SK-N-SH (cell line): ENCODE data around the gene XAGE5. TPM values are rescaled to one million over a fixed set of nuclear protein-coding genes. Genes with fewer than 3 reads are reported as not detected.

Experiments used
- CTCF ChIA-PET: fragments of 300-600, 350-600 bp; formaldehyde crosslinking; extraction: SDS; loops from one replicate; lab custom pipeline; 2021; lab: Yijun Ruan, JAX
- POLR2A ChIA-PET: fragments of 350-600 bp; sonication (Branson Sonifier 250); formaldehyde crosslinking; extraction: SDS; loops from one replicate; lab custom pipeline; 2020; ENCODE audit warnings: antibody characterized with exemption, inconsistent platforms; lab: Yijun Ruan, JAX
- DNase-seq: peaks from one replicate; pipeline ENCODE4 v3.0.0; 2012
- H2AFZ ChIP-seq: fragments of 200-600 bp; sonication (generic); 2 replicates; pipeline ENCODE4 v1.8.1; 2016; ENCODE audit warnings: antibody characterized with exemption, mild to moderate bottlenecking, low read depth
- H3F3A ChIP-seq: fragments of 200-600 bp; sonication (generic); replicated peaks from 2 replicates; pipeline ENCODE3; 2016; ENCODE audit warnings: antibody characterized with exemption, mild to moderate bottlenecking; ENCODE audit not compliant: insufficient read depth
- H3K27ac ChIP-seq, 2 experiments: fragments of 200-500 bp in 1 of 2; fragments of 200-600 bp in 1 of 2; sonication (Bioruptor generic) in 1 of 2; sonication (generic), shearing (Covaris generic) in 1 of 2; 2 replicates each; pipeline versions ENCODE4 v1.5.1 to v1.6.1; 2014 to 2016; ENCODE audit warnings: low read depth in 2 of 2, inconsistent platforms in 1 of 2, low read length in 1 of 2, mild to moderate bottlenecking in 1 of 2, mixed read lengths in 1 of 2
- H3K27me3 ChIP-seq: fragments of 200-600 bp; sonication (generic), shearing (Covaris generic); 2 replicates; pipeline ENCODE4 v1.6.1; 2016; ENCODE audit warnings: mixed run types; ENCODE audit not compliant: insufficient read depth
- H3K36me3 ChIP-seq, 2 experiments: fragments of 200-500 bp in 1 of 2; fragments of 200-600 bp in 1 of 2; sonication (Bioruptor generic) in 1 of 2; sonication (generic) in 1 of 2; replicated peaks in 1 of 2; 2 replicates each; pipeline versions ENCODE3 to v1.5.1; 2014 to 2016; ENCODE audit warnings: low read length in 1 of 2, mild to moderate bottlenecking in 1 of 2; ENCODE audit not compliant: insufficient read depth in 2 of 2, control insufficient read depth in 1 of 2
- H3K4me1 ChIP-seq, 2 experiments: fragments of 200-500 bp in 1 of 2; fragments of 200-600 bp in 1 of 2; sonication (Bioruptor generic) in 1 of 2; sonication (generic), shearing (Covaris generic) in 1 of 2; 2 replicates each; pipeline versions ENCODE4 v1.5.1 to v1.6.1; 2014 to 2016; ENCODE audit warnings: low read depth in 1 of 2, low read length in 1 of 2, mixed run types in 1 of 2; ENCODE audit not compliant: insufficient read depth in 2 of 2, control insufficient read depth in 1 of 2
- H3K4me2 ChIP-seq: fragments of 200-600 bp; sonication (generic), shearing (Covaris generic); 2 replicates; pipeline ENCODE4 v1.6.1; 2017; ENCODE audit warnings: mixed run types
- H3K4me3 ChIP-seq, 2 experiments: fragments of 200-500 bp in 1 of 2; fragments of 200-600 bp in 1 of 2; sonication (Bioruptor generic) in 1 of 2; sonication (generic), shearing (Covaris generic) in 1 of 2; 2 replicates each; pipeline versions ENCODE4 v1.5.1 to v1.8.1; 2014 to 2016; ENCODE audit warnings: low read depth in 2 of 2, inconsistent platforms in 1 of 2, low read length in 1 of 2, mild to moderate bottlenecking in 1 of 2, mixed read lengths in 1 of 2, moderate library complexity in 1 of 2
- H3K79me2 ChIP-seq: fragments of 200-600 bp; sonication (generic); 2 replicates; pipeline ENCODE4 v1.8.1; 2017; ENCODE audit warnings: mild to moderate bottlenecking; ENCODE audit not compliant: insufficient read depth
- H3K9ac ChIP-seq: fragments of 200-600 bp; sonication (generic); 2 replicates; pipeline ENCODE4 v1.6.1; 2017; ENCODE audit warnings: mixed run types
- H3K9me2 ChIP-seq: fragments of 200-600 bp; sonication (generic); 2 replicates; pipeline ENCODE4 v1.6.1; 2017; ENCODE audit warnings: mixed run types
- H3K9me3 ChIP-seq: fragments of 200-600 bp; sonication (generic); 2 replicates; pipeline ENCODE4 v1.6.1; 2017; ENCODE audit warnings: mixed run types, mild to moderate bottlenecking, moderate library complexity
- H4K20me1 ChIP-seq: fragments of 200-600 bp; sonication (generic); 2 replicates; pipeline ENCODE4 v1.6.1; 2017; ENCODE audit warnings: mild to moderate bottlenecking, mixed run types; ENCODE audit not compliant: insufficient read depth
- CHD2 ChIP-seq: fragments of 150-350 bp; IDR thresholded peaks from 2 replicates; pipeline ENCODE4 v1.6.1; 2018; ENCODE audit warnings: low read length; ENCODE audit not compliant: partially characterized antibody
- CTCF ChIP-seq: fragments of 200-600 bp; sonication (generic); IDR thresholded peaks from 2 replicates; pipeline ENCODE4 v1.6.1; 2017; ENCODE audit warnings: antibody characterized with exemption, mild to moderate bottlenecking, moderate library complexity
- EP300 ChIP-seq, 2 experiments: IDR thresholded peaks; 2 replicates each; pipeline versions ENCODE4 v1.4.0 to v1.6.1; 2012; ENCODE audit warnings: borderline replicate concordance in 1 of 2, low read depth in 1 of 2, low read length in 1 of 2
- EZH2phosphoT487 ChIP-seq: fragments of 200-600 bp; sonication (generic); IDR thresholded peaks from 2 replicates; pipeline ENCODE4 v1.6.1; 2017; ENCODE audit warnings: low read depth, mixed run types, mild to moderate bottlenecking, antibody characterized with exemption, moderate library complexity, borderline replicate concordance
- FOSL2 ChIP-seq: IDR thresholded peaks from 2 replicates; pipeline ENCODE4 v1.4.0; 2012; ENCODE audit warnings: low read depth, mild to moderate bottlenecking, moderate library complexity, borderline replicate concordance
- FOXM1 ChIP-seq: IDR thresholded peaks from 2 replicates; pipeline ENCODE4 v1.4.0; 2012; ENCODE audit warnings: low read depth, mild to moderate bottlenecking
- GABPA ChIP-seq: IDR thresholded peaks from 2 replicates; pipeline ENCODE4 v1.4.0; 2012; ENCODE audit warnings: low read depth, mild to moderate bottlenecking
- IRF3 ChIP-seq: fragments of 150-350 bp; IDR thresholded peaks from 2 replicates; pipeline ENCODE4 v1.6.1; 2016; ENCODE audit warnings: mild to moderate bottlenecking, low read depth, low read length
- JUND ChIP-seq: IDR thresholded peaks from 2 replicates; pipeline ENCODE4 v1.4.0; 2012
- MEF2A ChIP-seq: IDR thresholded peaks from 2 replicates; pipeline ENCODE4 v1.4.0; 2012; ENCODE audit warnings: low read depth, borderline replicate concordance
- NFIC ChIP-seq: IDR thresholded peaks from 2 replicates; pipeline ENCODE4 v1.4.0; 2012; ENCODE audit warnings: borderline replicate concordance
- NRF1 ChIP-seq: IDR thresholded peaks from 2 replicates; pipeline ENCODE4 v1.6.1; 2012; ENCODE audit warnings: low read depth, mild to moderate bottlenecking, low read length
- RAD21 ChIP-seq: IDR thresholded peaks from 2 replicates; pipeline ENCODE4 v1.6.1; 2012; ENCODE audit warnings: mild to moderate bottlenecking, low read length
- SIN3A ChIP-seq: IDR thresholded peaks from 2 replicates; pipeline ENCODE4 v1.6.1; 2012; ENCODE audit warnings: low read depth, mild to moderate bottlenecking, low read length, moderate library complexity, borderline replicate concordance
- SMC3 ChIP-seq: IDR thresholded peaks from 2 replicates; pipeline ENCODE4 v1.6.1; 2012; ENCODE audit warnings: low read depth, low read length, improper control_type of control experiment
- TEAD4 ChIP-seq: IDR thresholded peaks from 2 replicates; pipeline ENCODE4 v1.4.0; 2012; ENCODE audit warnings: mild to moderate bottlenecking, borderline replicate concordance; ENCODE audit not compliant: insufficient read depth
- WGBS: methylation state at CpG from one replicate; pipeline ENCODE4 v1.1.6; 2017; ENCODE audit warnings: low lambda C conversion rate; 5-methylcytosine and 5-hydroxymethylcytosine counted together
- polyA plus RNA-seq, 3 experiments: library from polyadenylated mRNA; depleted of rRNA; stranded (reverse); fragments of >200 nt; gene quantifications; 2 replicates each; pipeline ENCODE4 v1.2.3, GENCODE V29; 2012
- TF ChIP-seq, protein P1 (sequence below): IDR thresholded peaks from 2 replicates; pipeline ENCODE4; 2012
- TF ChIP-seq, protein P2 (sequence below): IDR thresholded peaks from 2 replicates; pipeline ENCODE4 v1.4.0; 2012; ENCODE audit warnings: low read depth, borderline replicate concordance

Gene XAGE5
- polyA plus RNA-seq, 1 of the 3 experiments (the other 2 are of a cell fraction), result not detected

DNA sequence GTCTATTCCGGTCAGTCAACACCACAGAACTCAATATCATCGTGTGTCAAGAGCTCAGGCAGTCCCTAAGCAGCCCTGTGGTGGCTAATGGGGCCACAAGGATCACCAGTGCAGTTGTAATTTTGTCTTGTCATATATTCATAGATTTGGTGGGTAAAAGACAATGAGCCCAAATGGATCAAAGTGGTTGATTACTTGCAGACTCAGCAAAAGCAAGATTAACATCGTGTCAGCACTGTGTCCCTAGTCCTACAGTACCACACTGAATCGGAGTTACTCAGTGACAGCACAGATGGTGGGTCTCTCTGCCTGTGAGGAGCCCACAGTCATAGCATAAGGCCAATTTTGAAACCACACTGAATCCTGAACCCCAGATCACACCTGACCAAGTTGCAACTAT lies 8.7 kb downstream of the XAGE5 start:
- H3K27ac ChIP-seq, result no peak overlapping the region
- H2AFZ ChIP-seq, result no peak overlapping the region
- no peaks in the 10 kb centered on the region for H3K79me2 ChIP-seq
- peaks cover 42% of the 10 kb centered on the region for H3K27me3 ChIP-seq
- no peaks in the 10 kb centered on the region for H3K36me3 ChIP-seq
- CTCF ChIA-PET, result no interaction called here
- H3K4me2 ChIP-seq, result no peak overlapping the region
- no peak for DNase-seq
- WGBS, result 0% methylated on average over 4 of the region's 4 CpGs
- POLR2A ChIA-PET, result no interaction called here
- no peaks in the 10 kb centered on the region for H3K9me2 ChIP-seq
- no peaks in the 10 kb centered on the region for H4K20me1 ChIP-seq
- no peak overlapping the region for H3K9ac ChIP-seq
- H3K4me3 ChIP-seq, result no peak overlapping the region
- no peaks in the 10 kb centered on the region for H3F3A ChIP-seq
- H3K4me1 ChIP-seq, result no peaks in the 10 kb centered on the region
- TF ChIP-seq EZH2phosphoT487, result no peak
- TF ChIP-seq GABPA, result no peak
- TF ChIP-seq, protein P1, sequence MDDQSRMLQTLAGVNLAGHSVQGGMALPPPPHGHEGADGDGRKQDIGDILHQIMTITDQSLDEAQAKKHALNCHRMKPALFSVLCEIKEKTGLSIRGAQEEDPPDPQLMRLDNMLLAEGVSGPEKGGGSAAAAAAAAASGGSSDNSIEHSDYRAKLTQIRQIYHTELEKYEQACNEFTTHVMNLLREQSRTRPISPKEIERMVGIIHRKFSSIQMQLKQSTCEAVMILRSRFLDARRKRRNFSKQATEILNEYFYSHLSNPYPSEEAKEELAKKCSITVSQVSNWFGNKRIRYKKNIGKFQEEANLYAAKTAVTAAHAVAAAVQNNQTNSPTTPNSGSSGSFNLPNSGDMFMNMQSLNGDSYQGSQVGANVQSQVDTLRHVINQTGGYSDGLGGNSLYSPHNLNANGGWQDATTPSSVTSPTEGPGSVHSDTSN, result no peak
- TF ChIP-seq RAD21, result no peak
- no peak for TF ChIP-seq TEAD4
- TF ChIP-seq IRF3, result no peak
- no peak for TF ChIP-seq FOXM1
- TF ChIP-seq SMC3, result no peak
- TF ChIP-seq MEF2A, result no peak
- no peak for TF ChIP-seq SIN3A
- TF ChIP-seq CHD2, result no peak
- TF ChIP-seq NRF1, result no peak
- TF ChIP-seq, protein P2, sequence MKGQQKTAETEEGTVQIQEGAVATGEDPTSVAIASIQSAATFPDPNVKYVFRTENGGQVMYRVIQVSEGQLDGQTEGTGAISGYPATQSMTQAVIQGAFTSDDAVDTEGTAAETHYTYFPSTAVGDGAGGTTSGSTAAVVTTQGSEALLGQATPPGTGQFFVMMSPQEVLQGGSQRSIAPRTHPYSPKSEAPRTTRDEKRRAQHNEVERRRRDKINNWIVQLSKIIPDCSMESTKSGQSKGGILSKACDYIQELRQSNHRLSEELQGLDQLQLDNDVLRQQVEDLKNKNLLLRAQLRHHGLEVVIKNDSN, result no peak
- TF ChIP-seq EP300 (IDR thresholded peaks at IDR 0.05; ENCODE audit: borderline replicate concordance in 1 of 2, low read depth in 1 of 2, low read length in 1 of 2), result no peak
- no peak for TF ChIP-seq NFIC
- TF ChIP-seq FOSL2, result no peak
- TF ChIP-seq CTCF, result no peak
- no peak for TF ChIP-seq JUND
- H3K9me3 ChIP-seq, result no peaks in the 10 kb centered on the region
